Measurements from ENCODE around the gene CELF2.

DNA sequence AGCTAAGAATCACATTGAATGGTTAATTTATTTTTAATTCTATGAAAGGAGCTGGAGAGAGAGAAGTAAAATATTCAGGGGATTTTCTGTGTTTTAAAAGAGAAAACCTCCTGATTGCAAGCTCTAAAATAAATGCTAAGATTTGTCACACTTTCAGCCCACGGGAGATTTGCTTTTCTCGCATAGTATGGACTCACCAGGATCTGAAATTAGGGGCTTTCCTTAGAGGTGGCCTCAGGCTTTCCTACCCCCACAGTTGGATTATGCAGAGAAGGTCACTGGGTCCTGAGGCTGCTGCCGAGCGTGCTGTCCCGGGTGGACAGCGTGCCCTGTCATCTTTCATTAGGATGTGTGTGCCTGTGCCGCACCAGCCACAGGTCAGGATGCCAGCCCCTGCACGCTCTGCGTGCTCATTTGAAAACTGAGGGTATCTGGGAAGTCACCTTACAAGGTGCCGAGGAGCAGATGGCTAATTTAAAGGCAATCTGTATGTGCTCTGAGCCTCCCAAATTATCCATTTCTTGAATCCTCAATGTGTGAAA is 258.8 kb downstream of the CELF2 start:
- TF ChIP-seq, protein P1, sequence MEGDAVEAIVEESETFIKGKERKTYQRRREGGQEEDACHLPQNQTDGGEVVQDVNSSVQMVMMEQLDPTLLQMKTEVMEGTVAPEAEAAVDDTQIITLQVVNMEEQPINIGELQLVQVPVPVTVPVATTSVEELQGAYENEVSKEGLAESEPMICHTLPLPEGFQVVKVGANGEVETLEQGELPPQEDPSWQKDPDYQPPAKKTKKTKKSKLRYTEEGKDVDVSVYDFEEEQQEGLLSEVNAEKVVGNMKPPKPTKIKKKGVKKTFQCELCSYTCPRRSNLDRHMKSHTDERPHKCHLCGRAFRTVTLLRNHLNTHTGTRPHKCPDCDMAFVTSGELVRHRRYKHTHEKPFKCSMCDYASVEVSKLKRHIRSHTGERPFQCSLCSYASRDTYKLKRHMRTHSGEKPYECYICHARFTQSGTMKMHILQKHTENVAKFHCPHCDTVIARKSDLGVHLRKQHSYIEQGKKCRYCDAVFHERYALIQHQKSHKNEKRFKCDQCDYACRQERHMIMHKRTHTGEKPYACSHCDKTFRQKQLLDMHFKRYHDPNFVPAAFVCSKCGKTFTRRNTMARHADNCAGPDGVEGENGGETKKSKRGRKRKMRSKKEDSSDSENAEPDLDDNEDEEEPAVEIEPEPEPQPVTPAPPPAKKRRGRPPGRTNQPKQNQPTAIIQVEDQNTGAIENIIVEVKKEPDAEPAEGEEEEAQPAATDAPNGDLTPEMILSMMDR (IDR thresholded peaks at IDR 0.05 in 8 of 11, conservative IDR thresholded peaks at IDR 0.05 in 3 of 11), result no peak
- no peak for TF ChIP-seq POLR2A (IDR thresholded peaks at IDR 0.05)

Data from spleen (tissue), 7 donors.